Lung (tissue), 13 donors: ENCODE data around the gene SPOCK3. TPM values are rescaled to one million over a fixed set of nuclear protein-coding genes. Genes with fewer than 3 reads are reported as not detected.

Experiments used
- ATAC-seq: fragments of 200-7000 bp; cut with Tn5 transposase; one replicate; pipeline ENCODE4 v1.9.1; 2020; ENCODE audit warnings: moderate number of reproducible peaks; ENCODE audit not compliant: insufficient read depth, low FRiP score
- DNase-seq, 3 donors: peaks; one replicate each; pipeline ENCODE4 v3.0.0-alpha.2; 2013 to 2017
- H3K27ac ChIP-seq, 2 donors: one replicate each; pipeline ENCODE4 v1.5.1; 2013; ENCODE audit warnings: mild to moderate bottlenecking in 2 of 2, moderate library complexity in 2 of 2, control low read depth in 1 of 2, inconsistent platforms in 1 of 2, low read depth in 1 of 2, low read length in 1 of 2
- H3K27me3 ChIP-seq, 3 donors: one replicate each; pipeline ENCODE4 v1.5.1; 2013; ENCODE audit warnings: low read length in 2 of 3; ENCODE audit not compliant: control insufficient read depth in 3 of 3, insufficient read depth in 3 of 3
- H3K36me3 ChIP-seq, 4 donors: one replicate each; pipeline ENCODE4 v1.5.1; 2013; ENCODE audit warnings: low read length in 4 of 4, mild to moderate bottlenecking in 1 of 4, moderate library complexity in 1 of 4; ENCODE audit not compliant: control insufficient read depth in 4 of 4, insufficient read depth in 4 of 4
- H3K4me1 ChIP-seq, 5 donors: one replicate each; pipeline ENCODE4 v1.5.1; 2013; ENCODE audit warnings: low read length in 5 of 5, mild to moderate bottlenecking in 2 of 5, moderate library complexity in 1 of 5; ENCODE audit not compliant: control insufficient read depth in 5 of 5, insufficient read depth in 5 of 5
- H3K4me3 ChIP-seq: one replicate; pipeline ENCODE4 v1.5.1; 2013; ENCODE audit warnings: mild to moderate bottlenecking, control low read depth, moderate library complexity
- H3K9ac ChIP-seq, 2 donors: one replicate each; pipeline ENCODE4 v1.5.1; 2013; ENCODE audit warnings: low read length in 2 of 2, control low read depth in 1 of 2; ENCODE audit not compliant: insufficient read depth in 1 of 2
- H3K9me3 ChIP-seq, 4 donors: one replicate each; pipeline ENCODE4 v1.5.1; 2013; ENCODE audit warnings: low read length in 3 of 4, mild to moderate bottlenecking in 1 of 4, moderate library complexity in 1 of 4; ENCODE audit not compliant: control insufficient read depth in 4 of 4, insufficient read depth in 3 of 4
- CTCF ChIP-seq: IDR thresholded peaks from 2 replicates; pipeline ENCODE4 v1.5.1; 2012; ENCODE audit warnings: mild to moderate bottlenecking; ENCODE audit errors: control extremely low read depth, extremely low read depth
- WGBS, 2 donors: extraction: QIAGEN DNeasy Blood & Tissue Kit; methylation state at CpG; one replicate each; pipeline ENCODE4 v1.1.7; 2013; 5-methylcytosine and 5-hydroxymethylcytosine counted together
- polyA plus RNA-seq, 2 donors: library from polyadenylated mRNA; stranded (reverse); fragments of 200-250 nt; gene quantifications; one replicate each; pipeline ENCODE4 v1.2.1, GENCODE V29; 2013
- small RNA-seq: library from RNA; depleted of rRNA; stranded (forward); fragments of <200 nt; gene quantifications from one replicate; pipeline ENCODE3, GENCODE V24; 2014; ENCODE audit warnings: low replicate concordance
- total RNA-seq, 2 donors: library from RNA; depleted of rRNA in 1 of 2; stranded (reverse); fragments of >200 nt in 1 of 2; gene quantifications; one replicate each; pipeline ENCODE4 v1.2.1, GENCODE V29; 2014 to 2021
- donor health status: control.
- donor health status: control.
- donor health status: Bipolar disorder and iron deficiency.
- donor health status: healthy.
- donor health status: DM: yes; HTN: yes; CAD: no.

The SPOCK3 gene
- total and polyA plus RNA-seq, 4 donors = 0.24 to 1.4 (median 0.60) TPM

- Histone ChIP-seq H3K27me3 (no peaks in the 10 kb centered on the region), H3K27ac (no peak overlapping the region), H3K9ac (no peak overlapping the region), H3K4me3 (no peak overlapping the region), H3K36me3 (no peaks in the 10 kb centered on the region), H3K9me3 (no peaks in the 10 kb centered on the region), H3K4me1 (no peaks in the 10 kb centered on the region)
- DNase-seq (no peak), ATAC-seq (no peak)
- no peak for TF ChIP-seq CTCF
- 77 to 85% methylated on average over 1 of the region's 1 CpG for WGBS, 2 donors
These were observed 546.5 kb downstream of the SPOCK3 start for GRCh38 chr4:166687828-166688227.

Small RNA genes within 50 kb of the gene (small RNA-seq; reads per million reads assigned to genes)
- not detected for gene RNA5SP171
